ENCODE measurements around the gene CMTM3.
A peak's percentile ranks its signal among the peaks of the same experiment; 100 is the strongest.

Gene CMTM3

GRCh38 chr16:66662445-66663194 lies 58.1 kb downstream of the CMTM3 start:
- peak; percentile 66 for DNase-seq (ENCODE audit: low spot score)

All from cerebellar cortex (tissue), 1 donor.